SU-DHL-6 (cell line): ENCODE data around the gene SEMA3G.

Experiments used
- EZH2phosphoT487 ChIP-seq: fragments of 200-600 bp; sonication (generic), shearing (Covaris generic); conservative IDR thresholded peaks from 2 replicates; pipeline ENCODE4 v1.6.1; 2018; ENCODE audit warnings: mild to moderate bottlenecking, antibody characterized with exemption, low read length, moderate library complexity, mixed read lengths
- TF ChIP-seq, protein P1 (sequence below): fragments of 200-600 bp; sonication (generic); IDR thresholded peaks from one replicate; pipeline ENCODE4 v1.5.1; 2017; ENCODE audit warnings: antibody characterized with exemption, mild to moderate bottlenecking, low read length, moderate library complexity; ENCODE audit not compliant: insufficient read depth, poor library complexity, severe bottlenecking

DNA sequence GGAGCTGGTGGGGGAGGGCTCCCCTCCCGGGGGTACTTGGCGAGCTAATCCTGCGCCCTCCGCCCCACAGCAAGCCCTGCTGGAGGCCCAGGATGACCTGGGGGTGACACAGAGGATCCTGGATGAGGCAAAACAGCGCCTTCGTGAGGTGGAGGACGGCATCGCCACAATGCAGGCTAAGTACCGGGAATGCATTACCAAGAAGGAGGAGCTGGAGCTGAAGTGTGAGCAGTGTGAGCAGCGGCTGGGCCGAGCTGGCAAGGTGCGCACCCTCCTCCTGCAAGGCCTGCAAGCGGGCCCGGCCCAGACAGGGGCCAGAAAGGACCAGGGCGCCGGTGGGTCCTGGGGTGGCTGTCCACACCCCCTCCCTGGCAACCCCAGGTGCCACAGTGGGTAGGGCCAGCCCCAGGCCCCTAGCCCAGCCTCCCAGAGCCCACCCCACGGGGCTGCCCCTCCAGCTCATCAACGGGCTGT lies 56.5 kb downstream of the SEMA3G start:
- TF ChIP-seq, protein P1, sequence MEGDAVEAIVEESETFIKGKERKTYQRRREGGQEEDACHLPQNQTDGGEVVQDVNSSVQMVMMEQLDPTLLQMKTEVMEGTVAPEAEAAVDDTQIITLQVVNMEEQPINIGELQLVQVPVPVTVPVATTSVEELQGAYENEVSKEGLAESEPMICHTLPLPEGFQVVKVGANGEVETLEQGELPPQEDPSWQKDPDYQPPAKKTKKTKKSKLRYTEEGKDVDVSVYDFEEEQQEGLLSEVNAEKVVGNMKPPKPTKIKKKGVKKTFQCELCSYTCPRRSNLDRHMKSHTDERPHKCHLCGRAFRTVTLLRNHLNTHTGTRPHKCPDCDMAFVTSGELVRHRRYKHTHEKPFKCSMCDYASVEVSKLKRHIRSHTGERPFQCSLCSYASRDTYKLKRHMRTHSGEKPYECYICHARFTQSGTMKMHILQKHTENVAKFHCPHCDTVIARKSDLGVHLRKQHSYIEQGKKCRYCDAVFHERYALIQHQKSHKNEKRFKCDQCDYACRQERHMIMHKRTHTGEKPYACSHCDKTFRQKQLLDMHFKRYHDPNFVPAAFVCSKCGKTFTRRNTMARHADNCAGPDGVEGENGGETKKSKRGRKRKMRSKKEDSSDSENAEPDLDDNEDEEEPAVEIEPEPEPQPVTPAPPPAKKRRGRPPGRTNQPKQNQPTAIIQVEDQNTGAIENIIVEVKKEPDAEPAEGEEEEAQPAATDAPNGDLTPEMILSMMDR, result no peak
- no peak for TF ChIP-seq EZH2phosphoT487
